Measurements from ENCODE around the gene TPPP3.
"Not testable (repeated sequence)": the region's sequence is repeated elsewhere in the genome, so short reads cannot be mapped to it uniquely, and the experiment has no call there.

TPPP3 gene

GRCh38 chr16:67425580-67425979 lies 32.3 kb upstream of the TPPP3 start:
- no peak for DNase-seq (ENCODE audit: low read depth)

DNA sequence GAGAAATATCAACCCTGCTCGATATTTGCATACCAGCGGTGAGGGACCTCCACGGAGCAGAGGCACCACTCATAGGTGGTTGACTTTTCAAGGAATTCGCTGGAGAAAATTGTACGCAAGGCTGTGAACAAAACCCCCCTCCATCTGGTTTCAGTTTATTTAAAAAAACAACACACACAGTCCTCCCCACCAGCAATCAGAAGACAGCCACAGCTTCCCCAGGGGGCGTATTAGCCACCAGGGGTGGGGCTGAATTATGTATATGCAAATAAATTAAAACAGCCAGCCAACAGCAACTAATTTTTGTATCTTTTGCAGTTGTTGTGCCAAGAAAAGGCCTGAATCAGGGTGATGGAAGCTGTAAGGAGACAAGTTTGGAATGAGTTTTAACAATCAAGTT lies 31.8 kb upstream of the TPPP3 start:
- DNase-seq (ENCODE audit: low read depth), result no peak

DNA sequence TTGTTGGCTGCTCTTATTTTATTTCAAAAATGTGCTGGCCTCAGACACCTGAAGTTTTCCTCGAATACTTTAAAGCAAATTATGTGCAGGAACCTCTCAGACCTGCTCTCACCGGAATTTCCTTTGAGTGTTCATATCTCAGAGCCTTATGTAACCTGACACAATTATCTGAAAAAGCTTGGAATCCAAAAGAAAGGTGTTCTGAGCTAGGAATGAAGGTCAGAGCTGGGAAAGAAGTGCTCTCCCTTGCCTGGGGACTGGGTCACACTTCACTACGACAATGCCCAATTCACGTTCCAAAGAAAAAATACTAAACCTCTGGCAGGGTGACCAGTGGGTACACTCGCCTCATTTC lies 30.9 kb upstream of the TPPP3 start:
- DNase-seq (ENCODE audit: low read depth), result no peak

DNA sequence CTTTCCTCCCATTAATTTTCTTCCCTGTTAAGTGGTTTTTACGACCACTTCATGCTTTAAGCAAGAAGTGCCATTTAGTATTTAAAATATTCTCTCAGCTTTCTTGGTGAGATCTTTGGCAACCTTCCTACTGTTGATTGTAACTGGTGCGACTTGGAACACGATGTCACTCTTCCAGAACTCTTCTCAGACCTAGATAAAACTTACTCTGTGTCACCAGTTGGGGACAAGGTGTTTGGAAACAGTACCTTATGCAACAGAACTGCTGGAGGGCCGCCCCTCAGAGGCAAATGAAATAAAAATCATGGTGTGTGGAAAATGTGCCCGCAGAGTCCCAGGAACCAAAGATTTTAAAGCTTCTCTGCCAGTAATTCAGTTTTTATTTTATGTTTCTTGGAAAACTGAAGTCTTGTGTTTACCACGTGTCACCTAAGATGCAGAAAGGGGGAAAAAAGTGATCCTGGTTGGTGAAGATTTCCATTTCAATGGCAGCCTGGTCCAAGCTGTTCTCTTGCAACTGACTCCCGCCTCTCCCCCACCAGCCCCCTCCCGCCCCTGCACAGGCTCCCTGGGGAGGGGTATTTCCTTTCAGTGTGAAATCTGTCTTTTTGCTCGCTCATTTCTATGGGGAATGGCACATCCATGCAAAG lies 30.4 kb upstream of the TPPP3 start:
- DNase-seq (ENCODE audit: low read depth), result no peak

GRCh38 chr16:67423015-67423414 lies 29.7 kb upstream of the TPPP3 start:
- no peak for DNase-seq (ENCODE audit: low read depth)

GRCh38 chr16:67421030-67421429 lies 27.7 kb upstream of the TPPP3 start:
- DNase-seq (ENCODE audit: low read depth), result no peak

DNA sequence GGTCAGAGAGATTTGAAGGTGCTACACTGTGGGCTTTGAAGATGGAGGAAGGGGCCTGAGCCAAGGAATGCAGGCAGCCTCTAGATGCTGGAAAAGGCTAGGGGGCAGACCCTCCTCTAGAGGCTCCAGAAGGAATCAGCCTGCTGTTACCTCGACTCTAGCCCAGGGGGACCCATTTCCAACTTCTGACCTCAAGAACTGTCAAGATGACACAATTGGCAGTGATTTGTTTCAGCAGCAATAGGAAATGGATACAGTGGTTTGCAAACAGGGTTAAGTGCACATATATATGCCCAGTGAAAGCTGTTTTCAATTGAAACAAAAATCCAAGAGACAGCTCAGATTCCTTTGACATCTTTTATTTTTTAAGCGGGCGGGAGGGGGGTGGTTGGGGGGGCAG lies 26.6 kb upstream of the TPPP3 start:
- no peak for DNase-seq (ENCODE audit: low read depth)

DNA sequence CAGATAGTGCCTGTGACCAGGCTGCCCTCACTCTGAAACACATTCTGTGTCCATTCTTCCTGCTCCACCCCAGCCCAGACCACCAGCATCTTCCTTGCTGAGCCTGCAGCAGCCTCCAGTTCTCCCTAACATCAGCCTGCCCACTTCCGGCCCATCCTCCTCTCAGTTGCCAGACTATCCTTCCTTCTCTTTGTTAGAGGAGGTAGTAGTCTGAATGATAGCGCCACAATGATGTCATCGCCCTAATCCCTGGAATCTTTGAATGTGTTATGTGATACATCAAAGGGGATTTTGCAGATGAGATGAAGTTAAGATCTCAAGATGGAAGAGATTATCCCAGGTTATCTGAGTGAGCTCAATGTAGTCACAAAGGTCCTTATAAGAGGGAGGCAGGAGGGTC lies 26.2 kb upstream of the TPPP3 start:
- DNase-seq (ENCODE audit: low read depth), result peak; percentile 75

DNA sequence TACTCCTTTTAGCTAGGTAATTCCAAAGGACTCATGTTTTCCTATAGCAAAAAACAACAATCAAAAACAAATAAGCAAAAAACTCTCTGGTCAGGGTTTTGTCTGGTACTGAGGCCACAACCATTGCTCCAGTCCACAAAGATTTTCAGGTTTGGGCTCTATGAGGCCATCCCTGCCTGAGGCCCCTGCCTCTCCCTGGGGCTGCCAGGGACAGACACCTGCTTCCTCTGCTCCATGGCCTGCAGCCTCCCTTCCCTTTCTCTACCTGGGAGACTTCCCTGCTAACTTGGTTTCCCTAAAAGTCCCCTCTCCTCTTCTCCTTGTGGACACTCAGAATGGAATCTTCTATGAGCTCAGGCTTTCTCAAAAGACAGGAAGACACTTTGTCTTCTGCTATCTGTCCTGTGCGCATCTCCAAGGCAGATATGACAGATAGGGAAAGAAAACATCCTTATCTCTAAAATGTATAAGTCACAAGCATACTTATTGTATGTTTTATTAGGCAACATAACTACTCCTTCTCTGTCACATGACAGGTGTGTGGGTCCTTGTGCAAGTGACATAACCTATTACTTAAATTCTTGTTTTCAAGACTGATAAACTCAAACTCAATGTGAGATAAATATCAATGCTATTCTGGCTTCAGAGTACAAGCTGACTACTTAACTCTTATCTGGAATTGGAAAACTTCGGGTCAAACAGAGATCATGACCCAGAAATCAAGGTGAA lies 24.2 kb upstream of the TPPP3 start:
- DNase-seq (ENCODE audit: low read depth), result no peak

DNA sequence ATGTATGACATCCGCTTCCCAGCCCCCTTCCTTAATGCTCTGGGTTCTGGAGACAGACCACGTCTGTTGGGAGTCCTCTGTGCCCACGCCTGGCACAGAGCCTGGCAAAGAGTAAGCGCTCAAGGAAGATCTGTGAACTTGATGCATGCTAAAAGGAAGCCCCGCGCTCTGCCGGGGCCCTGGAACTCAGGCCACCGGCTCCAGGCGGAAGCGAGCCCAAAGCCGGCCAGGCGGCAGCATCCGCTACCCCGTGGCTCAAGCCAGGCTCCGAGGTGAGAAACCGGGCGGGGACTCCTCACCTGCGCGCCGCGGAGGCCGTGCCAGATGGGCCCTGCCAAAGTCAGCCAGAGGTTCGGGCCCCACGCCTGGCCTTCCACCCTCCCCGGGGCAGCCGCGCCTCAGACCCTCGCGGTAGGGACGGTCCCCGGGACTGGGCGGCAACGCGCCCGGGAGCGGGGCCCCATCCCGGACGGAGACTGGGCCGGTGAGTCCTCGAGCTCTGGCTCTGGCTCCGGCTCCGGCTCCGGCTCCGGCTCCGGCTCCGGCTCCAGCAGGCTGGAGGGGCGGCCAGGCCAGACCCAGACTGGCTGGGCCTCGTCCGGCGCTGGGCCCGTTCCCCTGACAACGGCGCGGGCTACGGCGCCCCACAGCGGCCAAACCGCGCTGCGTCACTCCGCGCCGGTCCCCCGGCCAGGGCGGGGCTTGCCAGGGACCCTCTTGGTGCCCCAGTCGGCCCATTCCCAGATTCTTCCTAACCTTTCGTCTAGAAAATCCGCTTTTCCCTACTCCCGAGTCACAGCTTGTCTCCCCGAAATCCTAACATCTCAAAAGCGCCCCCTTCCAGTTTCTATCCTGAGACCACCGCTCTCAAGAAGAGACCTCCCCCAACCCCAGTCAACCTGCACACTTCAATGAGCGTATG lies 22.8 kb upstream of the TPPP3 start, which contains the start of gene ZDHHC1:
Gene ZDHHC1 (minus strand): TSS at position 606 of the 922 bp plus-strand sequence. CDS start 8,702 bp downstream, outside the sequence.
- DNase-seq (ENCODE audit: low read depth), result peak; percentile 36

GRCh38 chr16:67415421-67415820 lies 22.1 kb upstream of the TPPP3 start:
- not testable (repeated sequence) for DNase-seq (ENCODE audit: low read depth)

DNA sequence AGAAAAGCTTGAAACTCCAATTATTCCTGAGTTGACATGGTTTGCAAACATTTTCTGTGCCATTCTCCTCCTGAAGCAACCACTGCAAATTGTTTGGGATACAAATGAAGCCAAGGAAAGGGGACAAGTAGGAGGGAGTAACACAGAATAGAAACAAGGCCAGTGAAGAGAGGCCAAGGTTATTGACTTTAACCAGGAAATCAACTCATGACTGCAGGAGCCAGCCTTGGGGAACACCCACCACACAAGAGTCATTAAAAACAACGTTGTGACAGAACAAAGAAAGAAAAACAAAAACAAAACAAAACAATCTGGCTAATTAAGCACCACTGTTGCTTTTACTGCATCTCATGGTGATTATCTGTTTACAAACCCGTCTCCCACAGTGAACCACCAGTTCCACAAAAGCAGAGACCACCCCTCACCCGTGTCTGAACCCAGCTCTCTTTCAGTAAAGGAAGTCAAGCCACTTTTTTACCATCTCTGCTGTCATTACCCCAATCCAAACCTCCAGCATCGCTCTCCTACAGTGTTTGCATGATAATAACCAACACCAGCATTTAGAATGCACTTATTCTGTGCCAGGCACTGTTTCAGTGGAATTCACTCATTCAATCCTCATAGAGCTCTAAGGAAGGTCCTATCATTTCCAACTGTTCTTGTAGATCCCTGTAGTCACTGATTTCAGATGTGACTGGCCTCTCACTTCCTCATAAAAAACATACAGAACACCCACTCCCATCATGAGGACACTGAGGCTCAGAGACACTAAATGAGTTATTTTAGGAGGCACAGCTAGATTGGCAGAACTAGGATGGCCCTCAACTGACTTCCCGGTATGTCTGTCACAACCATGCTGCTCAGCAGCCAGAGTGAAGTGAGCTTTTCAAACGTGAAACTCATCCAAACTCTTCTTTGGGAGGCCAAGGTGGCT lies 20.9 kb upstream of the TPPP3 start:
- DNase-seq (ENCODE audit: low read depth), result no peak

DNA sequence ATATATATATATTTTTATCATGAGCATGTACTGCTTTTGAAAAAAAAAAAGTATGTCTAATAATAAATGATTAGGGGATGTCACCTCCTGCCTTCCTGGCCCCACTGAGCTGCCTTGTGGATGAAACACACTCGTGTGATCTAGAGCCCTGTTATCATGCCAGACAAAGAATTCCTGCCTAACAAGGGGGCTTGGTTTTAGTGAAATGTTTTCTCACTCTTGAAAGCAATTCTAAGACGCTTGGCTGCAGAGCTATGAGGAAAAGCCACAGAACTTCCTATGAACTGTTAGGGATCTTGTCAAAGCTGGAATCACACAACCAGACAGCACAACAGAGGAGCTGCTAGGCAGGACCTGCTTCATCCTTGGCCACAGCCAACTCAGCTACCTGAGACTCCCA lies 19.0 kb upstream of the TPPP3 start:
- DNase-seq (ENCODE audit: low read depth), result no peak

DNA sequence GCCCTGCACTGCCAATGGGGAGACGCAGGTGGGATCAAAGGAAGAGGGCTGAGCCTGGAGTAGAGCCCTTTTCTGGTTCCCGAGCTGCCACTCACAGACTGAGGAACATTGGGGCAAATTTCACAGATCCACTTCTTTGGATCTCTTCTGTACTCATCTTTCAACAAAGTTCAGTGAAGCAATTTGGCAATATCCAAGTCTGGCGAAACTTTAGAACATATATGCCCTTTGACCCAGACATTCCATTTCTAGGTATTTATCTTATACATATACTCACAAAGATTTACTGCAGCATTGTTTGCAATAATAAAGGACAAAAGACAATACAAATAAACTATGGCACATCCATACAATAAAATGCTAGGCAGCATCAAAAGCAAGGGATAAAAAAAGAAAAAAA lies 18.0 kb upstream of the TPPP3 start:
- no peak for DNase-seq (ENCODE audit: low read depth)

- no peak for DNase-seq (ENCODE audit: low read depth)
These were observed 16.3 kb upstream of the TPPP3 start for GRCh38 chr16:67409631-67410030.

GRCh38 chr16:67407788-67408452 lies 14.6 kb upstream of the TPPP3 start:
- DNase-seq (ENCODE audit: low read depth), result no peak

DNA sequence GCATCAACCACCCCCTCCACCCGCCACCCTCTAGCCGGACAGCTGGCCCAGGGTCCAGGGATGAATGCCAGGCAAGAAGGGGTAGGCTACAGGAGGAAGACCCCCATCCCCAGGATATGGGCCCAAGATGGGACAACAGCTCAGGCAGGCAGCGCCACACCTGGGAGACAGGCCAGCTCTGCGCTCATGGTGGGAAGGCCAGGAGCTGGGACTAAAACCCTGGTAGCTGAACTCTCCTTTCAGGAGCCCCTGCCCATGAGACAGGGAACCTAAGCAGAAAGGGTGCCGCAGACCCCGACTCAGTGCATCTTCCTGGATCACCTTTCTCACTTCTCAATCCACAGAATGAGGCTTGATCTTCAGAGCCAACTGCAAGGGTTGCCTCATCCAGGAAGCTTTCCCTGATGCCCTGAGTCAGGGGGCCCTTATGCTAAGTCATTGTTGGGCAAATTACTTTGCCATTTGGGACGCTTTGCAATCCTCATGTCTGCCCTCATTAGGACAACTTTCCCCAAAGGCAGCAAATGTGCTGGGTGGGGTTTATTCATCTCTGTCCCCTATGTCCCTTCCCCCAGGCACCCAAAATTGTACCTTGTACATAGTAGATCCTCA lies 14.0 kb upstream of the TPPP3 start:
- no peak for DNase-seq (ENCODE audit: low read depth)

- peak; percentile 58 for DNase-seq (ENCODE audit: low read depth)
These were observed 13.0 kb upstream of the TPPP3 start for GRCh38 chr16:67406111-67406971.

DNA sequence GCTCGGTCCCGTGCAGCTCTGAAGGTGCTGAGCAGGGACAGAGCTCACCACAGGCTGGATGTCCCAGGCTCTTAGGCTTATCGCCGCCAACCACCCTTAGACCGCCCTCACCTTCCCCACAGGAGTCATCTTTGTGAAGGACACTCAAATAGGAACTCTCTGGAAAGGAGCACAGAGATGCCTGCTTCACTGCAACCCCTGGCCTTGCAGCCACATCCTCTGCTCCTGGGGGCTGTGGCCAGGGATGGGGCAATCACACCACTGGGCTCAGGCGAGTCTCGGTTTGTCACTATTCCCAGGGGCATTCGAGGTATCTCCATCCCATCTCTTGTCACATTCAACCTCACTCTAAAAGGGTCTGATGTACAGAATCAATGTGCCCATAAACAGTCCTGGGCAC lies 12.0 kb upstream of the TPPP3 start:
- DNase-seq (ENCODE audit: low read depth), result no peak

- no peak for DNase-seq (ENCODE audit: low read depth)
These were observed 11.5 kb upstream of the TPPP3 start for GRCh38 chr16:67404740-67405226.

All from amniotic epithelial cell (primary cell).